Natural killer cell treated with Interleukin-12 subunit alpha and Interleukin-12 subunit beta and Interleukin-15 and Interleukin-18, amount 100 ng/mL, for 72 hours (primary cell): ENCODE data around the gene RC3H2. TPM values are rescaled to one million over a fixed set of nuclear protein-coding genes. Genes with fewer than 3 reads are reported as not detected.

ENCODE experiments used
- ATAC-seq, 2 donors: fragments of 150-1000 bp; cut with Tn5 transposase in 1 of 2; sonication (Bioruptor Pico), chemical (Tn5 transposase) in 1 of 2; 2 replicates each; pipeline ENCODE4 v1.10.0; 2021
- DNase-seq: peaks from one replicate; pipeline ENCODE4 v3.0.0; 2022; ENCODE audit warnings: low spot score
- H3K27ac Mint-ChIP-seq, 2 donors: 1 replicate in 1 of 2; 2 replicates in 1 of 2; pipeline ENCODE4 v1.8.0; 2022; ENCODE audit warnings: mixed read lengths in 2 of 2, mild to moderate bottlenecking in 1 of 2, moderate library complexity in 1 of 2
- H3K27me3 Mint-ChIP-seq, 2 donors: 1 replicate in 1 of 2; 2 replicates in 1 of 2; pipeline ENCODE4 v1.8.0; 2022; ENCODE audit warnings: mixed read lengths in 2 of 2
- H3K36me3 Mint-ChIP-seq: one replicate; pipeline ENCODE4 v1.8.0; 2022; ENCODE audit warnings: mixed read lengths
- H3K4me1 Mint-ChIP-seq, 2 donors: 1 replicate in 1 of 2; 2 replicates in 1 of 2; pipeline ENCODE4 v1.8.0; 2022; ENCODE audit warnings: low read depth in 2 of 2, mixed read lengths in 2 of 2, mild to moderate bottlenecking in 1 of 2
- H3K4me3 Mint-ChIP-seq: one replicate; pipeline ENCODE4 v1.8.0; 2022; ENCODE audit warnings: mixed read lengths
- H3K9me3 Mint-ChIP-seq: 2 replicates; pipeline ENCODE4 v1.8.0; 2022; ENCODE audit warnings: mixed read lengths
- total RNA-seq, 2 donors: library from RNA; stranded (reverse); gene quantifications; one replicate each; pipeline ENCODE4 v1.2.3, GENCODE V29; 2022

Gene RC3H2
- total RNA-seq, 2 donors from 2014 or later, result 45.0 to 57.3 TPM

GRCh38 chr9:122797316-122798063, 107.7 kb downstream of the RC3H2 start:
- ATAC-seq, result peak; percentile 50 to 57

More at GRCh38 chr9:122797316-122798063, 107.7 kb downstream of the RC3H2 start:
- peaks cover 0 to 3% of the 10 kb centered on the region in 2 donors for H3K27me3 Mint-ChIP-seq
- peaks cover 0 to 4% of the 10 kb centered on the region in 2 donors for H3K4me1 Mint-ChIP-seq
- DNase-seq, result no peak
- H3K27ac Mint-ChIP-seq, result no peak overlapping the region
- H3K4me3 Mint-ChIP-seq, result no peak overlapping the region
- no peaks in the 10 kb centered on the region for H3K9me3 Mint-ChIP-seq
- no peaks in the 10 kb centered on the region for H3K36me3 Mint-ChIP-seq

Other genes starting within 250 kb of the RC3H2 start
- not detected for gene OR1B1, start 247.7 kb downstream of the RC3H2 start, total RNA-seq
- gene OR1L1, start 243.6 kb downstream of the RC3H2 start, total RNA-seq, result not detected
- not detected for gene OR1L3, start 230.2 kb downstream of the RC3H2 start, total RNA-seq
- not detected for gene OR1L4, start 181.4 kb downstream of the RC3H2 start, total RNA-seq
- gene OR1L6, start 163.1 kb downstream of the RC3H2 start, total RNA-seq, result not detected
- gene OR5C1, start 116.4 kb downstream of the RC3H2 start, total RNA-seq, result not detected
- gene OR1K1, start 105.2 kb downstream of the RC3H2 start, total RNA-seq, result not detected
- 10 to 100 TPM; 22.2 to 23.2 TPM for gene PDCL, start 76.8 kb downstream of the RC3H2 start, total RNA-seq
- 10 to 100 TPM in 1 of 2 donors, 1 to 10 TPM in 1; 7.0 to 13.3 TPM for gene ZBTB6, start 8.0 kb upstream of the RC3H2 start, total RNA-seq
- gene ZBTB26, start 26.2 kb upstream of the RC3H2 start, total RNA-seq, result 1 to 10 TPM; 5.1 to 7.5 TPM
- 10 to 100 TPM; 27.6 to 31.2 TPM for gene RABGAP1, start 35.7 kb upstream of the RC3H2 start, total RNA-seq
- 1 to 10 TPM; 1.4 to 3.0 TPM for gene GPR21, start 128.3 kb upstream of the RC3H2 start, total RNA-seq